ENCODE measurements around the gene SUPT7L.
A peak's percentile ranks its signal among the peaks of the same experiment; 100 is the strongest.
"Not testable (repeated sequence)": the region's sequence is repeated elsewhere in the genome, so short reads cannot be mapped to it uniquely, and the experiment has no call there.

Gene SUPT7L

GRCh38 chr2:27683390-27684071 lies 20.1 kb upstream of the SUPT7L start:
- peak; percentile 94 for DNase-seq

GRCh38 chr2:27682334-27682771 lies 18.9 kb upstream of the SUPT7L start:
- DNase-seq: not testable (repeated sequence)

- no peak for DNase-seq
Measured at GRCh38 chr2:27681841-27682240, 18.4 kb upstream of the SUPT7L start.

DNA sequence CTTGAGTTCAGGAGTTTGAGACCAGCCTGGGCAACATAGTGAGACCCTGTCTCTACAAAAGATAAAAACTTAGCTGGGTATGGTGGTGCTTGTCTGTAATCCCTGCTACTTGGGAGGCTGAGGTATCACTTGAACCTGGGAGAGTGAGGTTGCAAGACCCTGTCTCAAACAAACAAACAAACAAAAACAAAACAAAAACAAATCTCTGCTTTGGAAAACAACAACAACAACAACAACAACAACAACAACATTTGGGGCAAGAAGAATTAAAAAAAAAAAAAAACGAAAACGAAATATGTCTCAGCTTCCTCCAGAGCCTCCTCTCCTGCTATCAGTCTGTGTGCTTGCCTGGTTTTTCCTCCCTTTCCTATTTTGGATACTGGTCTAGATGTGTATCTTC lies 17.2 kb upstream of the SUPT7L start:
- DNase-seq: no peak

DNA sequence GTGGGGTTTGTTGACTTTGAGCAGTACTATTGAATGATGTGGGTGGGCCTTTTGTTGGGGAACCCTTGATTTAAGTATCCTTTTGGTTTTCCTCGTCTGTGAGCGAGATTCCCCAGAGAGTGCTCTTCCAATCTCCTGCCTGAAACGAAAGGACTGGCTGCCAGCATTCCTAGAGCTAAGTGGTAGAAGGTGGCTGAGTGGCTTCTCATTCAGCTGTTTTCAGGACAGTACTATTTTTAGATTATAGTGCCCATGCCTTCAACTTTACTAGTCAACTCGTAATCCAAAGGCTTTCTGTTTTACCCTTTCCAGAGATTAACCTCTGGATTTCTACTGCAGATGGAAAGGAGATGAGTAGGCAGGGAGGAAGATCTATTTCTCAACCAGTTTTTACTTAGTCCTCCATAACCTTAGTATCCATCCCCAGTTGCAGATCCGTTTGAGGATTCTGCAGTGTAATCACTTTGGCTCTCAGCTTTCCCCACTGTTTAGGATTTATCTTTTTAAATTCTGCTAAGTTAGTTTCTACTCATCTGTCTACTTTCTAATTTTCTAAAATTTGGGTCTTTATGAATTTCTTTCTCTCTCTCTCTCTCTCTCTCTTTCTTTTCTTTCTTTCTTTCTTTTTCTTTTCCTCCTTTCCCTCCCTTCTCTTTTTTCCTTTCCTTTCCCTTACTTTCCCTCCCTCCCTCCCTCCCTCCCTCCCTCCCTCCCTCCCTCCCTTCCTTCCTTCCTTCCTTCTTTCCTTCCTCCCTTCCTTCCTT lies 9.5 kb upstream of the SUPT7L start:
- DNase-seq: no peak

- no peak for DNase-seq
Measured at GRCh38 chr2:27671235-27671634, 7.8 kb upstream of the SUPT7L start.

DNA sequence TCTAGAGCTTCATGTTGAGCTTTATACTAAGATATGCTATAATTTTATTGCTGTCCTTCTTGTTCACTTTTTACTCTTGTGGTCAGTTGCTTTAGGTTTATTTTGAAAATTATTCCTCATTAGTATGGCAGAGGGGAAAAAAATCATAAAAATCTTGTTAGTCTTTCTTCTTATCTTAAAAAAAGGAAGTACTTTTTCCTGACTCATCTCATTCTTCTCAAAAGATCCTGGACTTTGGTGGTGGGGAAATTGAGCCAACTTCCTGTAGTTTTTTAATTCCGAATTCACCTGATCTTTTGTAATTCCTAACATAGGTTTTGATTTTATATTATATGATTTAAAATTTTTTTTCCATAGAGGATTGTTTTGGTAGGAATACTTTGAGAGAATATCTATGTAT lies 4.0 kb upstream of the SUPT7L start:
- DNase-seq: no peak

DNA sequence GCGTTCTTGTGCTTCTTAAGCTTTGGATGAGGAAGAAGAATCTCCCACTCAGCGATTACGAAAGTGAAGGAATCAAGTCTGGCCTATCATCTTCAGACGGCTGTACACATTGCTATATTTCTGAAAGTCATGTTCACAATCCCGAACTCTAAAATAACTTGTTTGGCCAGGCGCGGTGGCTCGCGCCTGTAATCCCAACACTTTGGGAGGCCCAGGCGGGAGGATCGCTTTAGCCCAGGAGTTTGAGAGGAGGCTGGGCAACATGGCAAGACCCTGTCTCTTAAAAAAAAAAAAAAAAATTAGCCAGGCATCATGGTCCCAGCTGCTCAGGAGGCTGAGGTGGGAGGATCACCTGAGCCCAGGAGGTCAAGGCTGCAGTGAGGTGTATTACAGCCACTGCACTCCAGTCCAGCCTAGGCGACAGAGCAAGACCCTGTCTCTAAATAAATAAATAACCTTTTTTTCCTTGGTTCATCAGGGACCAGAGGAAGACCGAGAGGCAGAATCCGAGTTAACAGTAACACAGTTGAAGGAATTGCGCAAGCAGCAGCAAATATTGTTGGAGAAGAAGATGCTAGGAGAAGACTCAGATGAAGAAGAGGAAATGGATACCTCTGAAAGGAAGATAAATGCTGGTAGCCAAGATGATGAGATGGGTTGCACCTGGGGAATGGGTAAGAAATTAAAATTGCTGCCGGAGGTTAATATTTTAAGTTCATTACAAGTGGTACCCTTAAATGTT lies 1.4 kb upstream of the SUPT7L start:
- DNase-seq: no peak

GRCh38 chr2:27664154-27664574 lies 750 bp upstream of the SUPT7L start:
- peak; percentile 7 for DNase-seq

DNA sequence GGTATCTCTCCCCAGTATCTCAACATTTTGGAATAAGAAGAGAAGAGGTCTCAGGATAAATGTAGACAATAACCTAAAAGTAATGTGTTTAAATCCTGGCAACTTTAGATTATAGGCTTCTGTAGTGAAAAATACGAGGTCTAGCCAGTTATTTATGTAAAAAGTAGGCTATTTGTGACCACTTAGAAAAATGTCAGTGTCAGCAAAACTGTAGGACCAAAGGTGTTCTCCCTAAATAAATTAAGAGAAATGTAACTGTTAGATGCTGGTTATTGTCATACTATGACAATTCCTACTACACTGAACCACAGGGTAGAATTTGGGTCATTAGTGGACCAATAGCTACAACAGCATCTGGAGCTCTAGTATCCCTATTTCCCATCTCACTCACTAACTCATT lies 2.0 kb downstream of the SUPT7L start:
- no peak for DNase-seq

- DNase-seq: no peak
Measured at GRCh38 chr2:27655155-27655951, 8.1 kb downstream of the SUPT7L start.

DNA sequence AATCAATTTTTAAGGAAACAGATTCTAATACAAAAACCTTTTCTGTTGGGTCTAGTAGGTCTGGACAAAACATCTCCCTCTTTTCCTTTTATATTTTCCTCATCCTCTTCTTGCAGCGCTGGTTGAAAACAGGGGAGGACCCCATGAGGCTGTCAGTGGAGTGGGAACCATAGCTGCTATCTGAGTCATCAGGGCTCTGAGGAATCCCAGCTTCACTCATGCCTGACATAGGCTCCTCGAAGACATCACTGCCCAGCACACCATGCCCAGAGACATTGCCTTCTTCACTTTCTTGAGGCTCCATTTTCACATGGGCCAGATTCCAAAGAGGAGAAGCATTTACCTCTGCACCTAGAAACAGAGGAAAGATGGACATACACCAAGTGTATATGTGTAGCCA lies 10.0 kb downstream of the SUPT7L start:
- no peak for DNase-seq

DNA sequence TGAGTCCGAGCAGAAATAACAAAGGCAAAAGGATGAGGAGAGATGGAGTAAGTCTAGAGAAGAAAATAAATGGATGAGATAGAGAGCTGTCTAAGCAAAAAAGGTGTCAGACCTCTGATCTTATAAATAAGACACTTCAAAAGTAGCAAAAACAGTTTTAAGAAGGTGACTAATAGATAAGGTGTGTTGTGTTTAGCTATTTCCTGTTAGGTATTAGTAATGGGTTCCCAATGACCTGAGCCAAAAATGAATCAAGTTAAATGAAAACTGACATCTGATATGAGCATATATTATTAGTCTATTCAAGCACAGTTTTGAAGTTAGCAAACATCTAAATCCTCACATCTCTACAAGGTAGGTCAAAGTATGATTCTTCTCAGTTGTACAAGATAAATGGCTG lies 10.6 kb downstream of the SUPT7L start:
- no peak for DNase-seq

DNA sequence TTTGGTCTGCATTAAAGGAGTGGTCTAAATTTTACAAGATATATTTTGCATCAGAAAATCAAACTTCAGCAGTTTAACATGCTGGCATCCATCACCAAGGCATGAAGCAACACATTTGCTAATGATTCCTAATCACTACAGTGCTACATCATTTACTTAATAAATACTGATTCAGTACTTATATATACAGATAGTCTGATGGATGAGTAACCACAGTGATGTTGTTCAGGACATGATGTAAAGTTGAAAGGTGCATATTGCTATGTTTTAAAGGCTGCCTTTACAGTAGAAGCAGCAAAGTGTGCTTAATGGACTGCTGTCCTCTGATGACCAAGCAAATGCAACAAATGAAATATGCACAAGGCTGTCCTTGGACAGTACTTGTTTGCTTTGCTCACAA lies 11.1 kb downstream of the SUPT7L start:
- no peak for DNase-seq

DNA sequence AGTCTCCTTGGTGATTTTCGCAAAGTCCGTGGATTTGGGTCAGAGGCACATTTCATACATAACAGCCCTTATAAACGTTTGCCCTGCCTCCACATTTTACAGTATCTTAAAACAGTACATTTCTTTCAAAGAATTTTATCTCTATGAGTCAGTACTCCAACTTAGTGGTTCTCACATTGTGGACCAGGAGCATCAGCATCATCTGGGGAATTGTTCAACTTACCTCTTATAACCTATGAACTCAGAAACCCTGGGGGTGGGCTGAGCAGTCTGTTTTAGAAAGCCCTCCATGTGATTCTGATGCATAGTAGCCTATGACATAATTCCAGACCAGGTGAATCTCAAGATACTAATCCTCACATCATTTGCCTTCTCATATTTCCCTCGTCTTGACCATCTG lies 12.4 kb downstream of the SUPT7L start:
- DNase-seq: no peak

DNA sequence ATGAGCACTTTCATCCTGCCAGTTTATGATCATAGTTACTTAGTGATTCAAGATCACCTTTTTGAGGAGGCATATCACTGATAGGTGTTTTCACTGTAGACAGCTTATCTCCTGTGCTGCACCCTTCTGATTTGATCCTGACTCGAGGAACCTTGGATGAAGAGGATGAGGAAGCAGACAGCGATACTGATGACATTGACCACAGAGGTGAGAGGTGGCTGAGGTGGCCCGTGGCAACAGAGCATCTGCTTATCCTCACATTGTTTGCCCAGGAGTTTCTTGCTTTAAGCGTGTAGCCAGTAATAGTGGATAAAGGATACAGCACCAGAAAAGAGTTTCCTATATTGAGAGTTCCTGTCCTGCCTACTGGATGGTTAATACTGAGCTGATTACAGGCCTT lies 15.7 kb downstream of the SUPT7L start:
- DNase-seq: no peak

- DNase-seq: no peak
Measured at GRCh38 chr2:27647289-27647688, 16.1 kb downstream of the SUPT7L start.

- no peak for DNase-seq
Measured at GRCh38 chr2:27645197-27645596, 18.2 kb downstream of the SUPT7L start.

- no peak for DNase-seq
Measured at GRCh38 chr2:27640722-27641245, 22.6 kb downstream of the SUPT7L start.

- no peak for DNase-seq
Measured at GRCh38 chr2:27638709-27639108, 24.7 kb downstream of the SUPT7L start.

GRCh38 chr2:27638037-27638637 lies 25.3 kb downstream of the SUPT7L start:
- no peak for DNase-seq

DNA sequence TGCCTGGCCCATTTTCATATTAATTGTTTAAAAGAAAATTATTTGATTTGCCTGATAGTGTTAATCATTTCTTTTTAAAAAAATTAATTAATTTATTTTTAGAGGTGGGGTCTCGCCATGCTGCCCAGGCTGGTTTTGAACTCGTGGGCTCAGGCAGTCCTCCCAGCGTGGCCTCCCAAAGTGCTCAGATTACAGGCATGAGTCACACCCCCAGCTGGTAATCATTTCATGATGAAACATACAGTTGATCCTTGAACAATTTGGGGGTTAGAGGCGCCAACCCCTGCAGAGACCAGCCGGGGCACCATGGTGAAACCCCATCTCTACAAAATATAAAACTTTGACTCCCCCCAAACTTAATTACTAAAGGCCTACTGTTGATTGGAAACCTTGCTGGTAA lies 26.6 kb downstream of the SUPT7L start:
- no peak for DNase-seq

Measured in RPMI8226 (cell line).